Mammary epithelial cell (primary cell): ENCODE measurements around the gene STARD5.

Source experiments
- EZH2 ChIP-seq: IDR thresholded peaks from 2 replicates; pipeline ENCODE4 v1.6.1; 2012; ENCODE audit warnings: low read length, inconsistent platforms, borderline replicate concordance
- TF ChIP-seq, protein P1 (sequence below), 2 donors: IDR thresholded peaks in 1 of 2; conservative IDR thresholded peaks in 1 of 2; 2 replicates each; pipeline ENCODE4 v1.5.1; 2011 to 2012; ENCODE audit warnings: inconsistent platforms in 2 of 2, low read length in 2 of 2, mild to moderate bottlenecking in 2 of 2, control low read depth in 1 of 2, low read depth in 1 of 2; ENCODE audit not compliant: insufficient read depth in 1 of 2; ENCODE audit errors: extremely low read depth in 1 of 2

DNA sequence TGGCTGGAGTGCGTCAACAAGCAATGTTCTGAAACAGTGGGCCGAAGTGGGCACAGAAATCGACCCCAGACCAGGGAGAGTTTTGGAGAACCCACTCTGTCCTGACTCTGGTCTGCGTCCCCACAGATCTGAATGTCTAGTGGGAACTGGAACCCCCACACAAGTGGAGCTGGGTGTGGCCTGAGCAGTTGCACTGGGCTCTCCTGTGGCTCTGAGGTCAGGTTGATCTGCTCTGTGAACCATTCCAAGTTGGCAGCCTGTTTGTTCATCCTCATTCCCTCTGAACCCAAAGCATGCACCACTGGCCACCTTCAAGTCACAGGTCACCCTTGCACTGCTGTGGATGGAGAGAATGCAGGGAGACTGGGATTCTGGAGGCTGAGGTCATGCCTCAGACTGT is 60.5 kb downstream of the STARD5 start:
- TF ChIP-seq, protein P1, sequence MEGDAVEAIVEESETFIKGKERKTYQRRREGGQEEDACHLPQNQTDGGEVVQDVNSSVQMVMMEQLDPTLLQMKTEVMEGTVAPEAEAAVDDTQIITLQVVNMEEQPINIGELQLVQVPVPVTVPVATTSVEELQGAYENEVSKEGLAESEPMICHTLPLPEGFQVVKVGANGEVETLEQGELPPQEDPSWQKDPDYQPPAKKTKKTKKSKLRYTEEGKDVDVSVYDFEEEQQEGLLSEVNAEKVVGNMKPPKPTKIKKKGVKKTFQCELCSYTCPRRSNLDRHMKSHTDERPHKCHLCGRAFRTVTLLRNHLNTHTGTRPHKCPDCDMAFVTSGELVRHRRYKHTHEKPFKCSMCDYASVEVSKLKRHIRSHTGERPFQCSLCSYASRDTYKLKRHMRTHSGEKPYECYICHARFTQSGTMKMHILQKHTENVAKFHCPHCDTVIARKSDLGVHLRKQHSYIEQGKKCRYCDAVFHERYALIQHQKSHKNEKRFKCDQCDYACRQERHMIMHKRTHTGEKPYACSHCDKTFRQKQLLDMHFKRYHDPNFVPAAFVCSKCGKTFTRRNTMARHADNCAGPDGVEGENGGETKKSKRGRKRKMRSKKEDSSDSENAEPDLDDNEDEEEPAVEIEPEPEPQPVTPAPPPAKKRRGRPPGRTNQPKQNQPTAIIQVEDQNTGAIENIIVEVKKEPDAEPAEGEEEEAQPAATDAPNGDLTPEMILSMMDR (conservative IDR thresholded peaks at IDR 0.05 in 1 of 2, IDR thresholded peaks at IDR 0.05 in 1 of 2; ENCODE audit: extremely low read depth in 1 of 2, insufficient read depth in 1 of 2, low read depth in 1 of 2, low read length in 2 of 2), result no peak
- no peak for TF ChIP-seq EZH2
